HCT116 (cell line): ENCODE data around the gene NAALAD2. TPM values are rescaled to one million over a fixed set of nuclear protein-coding genes. Genes with fewer than 3 reads are reported as not detected.

ENCODE experiments used
- ATAC-seq: fragments of 200-7000 bp; cut with Tn5 transposase; 2 replicates; pipeline ENCODE4 v1.9.1; 2020; ENCODE audit warnings: mild to moderate bottlenecking, moderate library complexity
- BruUV-seq: library from RNA; stranded (reverse); fragments of 400-500 nt; replicated peaks from 2 replicates; lab custom pipeline; 2021; lab: Mats Ljungman, UMichigan
- CTCF ChIA-PET: fragments of 300-600 bp; sonication (Branson Sonifier 250); formaldehyde crosslinking; loops from one replicate; lab custom pipeline; 2021; ENCODE audit warnings: antibody characterized with exemption; lab: Charles Lee
- POLR2A ChIA-PET: fragments of 300-600, 350-600 bp; sonication (Branson Sonifier 250); formaldehyde crosslinking; loops from one replicate; lab custom pipeline; 2021; ENCODE audit warnings: antibody characterized with exemption; lab: Charles Lee
- RAD21 ChIA-PET, 2 experiments: fragments of 300-600 bp; sonication (Branson Sonifier 250); formaldehyde crosslinking; loops; one replicate each; lab custom pipeline; 2023; ENCODE audit warnings: low total read pairs in 2 of 2; ENCODE audit not compliant: uncharacterized antibody in 2 of 2, unreplicated experiment in 2 of 2, low non-redundant PET in 1 of 2; lab: Charles Lee
- DNase-seq: peaks from one replicate; pipeline ENCODE4 v3.0.0-alpha.2; 2010; ENCODE audit warnings: low read depth, low spot score
- H2AFZ ChIP-seq: fragments of 200-600 bp; shearing (Covaris generic), sonication (generic); 2 replicates; pipeline ENCODE4 v1.6.1; 2017; ENCODE audit warnings: low read depth, mixed run types, mixed read lengths, antibody characterized with exemption, low read length; ENCODE audit not compliant: poor library complexity, severe bottlenecking
- H3K27ac ChIP-seq: 2 replicates; pipeline ENCODE4 v1.5.1; 2012; ENCODE audit warnings: low read depth, low read length
- H3K27me3 ChIP-seq: fragments of 200-600 bp; sonication (generic); 2 replicates; pipeline ENCODE4 v1.6.1; 2016; ENCODE audit warnings: mixed run types, low read length, mixed read lengths; ENCODE audit not compliant: insufficient read depth
- H3K36me3 ChIP-seq, 2 experiments: fragments of 200-500 bp in 1 of 2; fragments of 200-600 bp in 1 of 2; sonication (Bioruptor generic) in 1 of 2; sonication (generic) in 1 of 2; 2 replicates each; pipeline versions ENCODE4 v1.5.1 to v1.6.1; 2014 to 2016; ENCODE audit warnings: low read length in 2 of 2, inconsistent platforms in 1 of 2, mixed read lengths in 1 of 2, mixed run types in 1 of 2; ENCODE audit not compliant: insufficient read depth in 2 of 2, control insufficient read depth in 1 of 2
- H3K4me1 ChIP-seq, 2 experiments: fragments of 200-600 bp in 1 of 2; sonication (generic) in 1 of 2; 2 replicates each; pipeline versions ENCODE4 v1.5.1 to v1.6.1; 2012 to 2017; ENCODE audit warnings: low read length in 2 of 2, inconsistent platforms in 1 of 2, mild to moderate bottlenecking in 1 of 2, mixed read lengths in 1 of 2, mixed run types in 1 of 2, moderate library complexity in 1 of 2; ENCODE audit not compliant: insufficient read depth in 2 of 2, control insufficient read depth in 1 of 2
- H3K4me2 ChIP-seq: fragments of 200-600 bp; sonication (generic); 2 replicates; pipeline ENCODE4 v1.6.1; 2017; ENCODE audit warnings: mixed run types, low read length, mixed read lengths
- H3K4me3 ChIP-seq, 2 experiments: fragments of 200-600 bp in 1 of 2; sonication (generic) in 1 of 2; replicated peaks in 1 of 2; 2 replicates each; pipeline ENCODE4 v1.5.1; 2011 to 2016; ENCODE audit warnings: low read length in 2 of 2, control low read depth in 1 of 2, low read depth in 1 of 2, mild to moderate bottlenecking in 1 of 2, mixed read lengths in 1 of 2, mixed run types in 1 of 2
- H3K79me2 ChIP-seq: fragments of 200-600 bp; sonication (generic); 2 replicates; pipeline ENCODE4 v1.6.1; 2017; ENCODE audit warnings: mild to moderate bottlenecking, mixed run types, low read length, moderate library complexity, mixed read lengths; ENCODE audit not compliant: insufficient read depth
- H3K9ac ChIP-seq: fragments of 200-600 bp; sonication (generic); 2 replicates; pipeline ENCODE4 v1.6.1; 2016; ENCODE audit warnings: low read length, mixed read lengths
- H3K9me2 ChIP-seq: fragments of 200-600 bp; sonication (generic), shearing (Covaris generic); 2 replicates; pipeline ENCODE4 v1.6.1; 2017; ENCODE audit warnings: mixed run types, mild to moderate bottlenecking, moderate library complexity; ENCODE audit not compliant: insufficient read depth
- H3K9me3 ChIP-seq, 2 experiments: fragments of 200-500 bp in 1 of 2; fragments of 200-600 bp in 1 of 2; sonication (Bioruptor generic) in 1 of 2; sonication (generic) in 1 of 2; 2 replicates each; pipeline ENCODE4 v1.6.1; 2014 to 2017; ENCODE audit warnings: low read length in 2 of 2, mixed read lengths in 2 of 2, inconsistent platforms in 1 of 2, low read depth in 1 of 2, mild to moderate bottlenecking in 1 of 2, mixed run types in 1 of 2, moderate library complexity in 1 of 2; ENCODE audit not compliant: control insufficient read depth in 1 of 2, insufficient read depth in 1 of 2
- H4K20me1 ChIP-seq: fragments of 200-600 bp; sonication (generic), shearing (Covaris generic); 2 replicates; pipeline ENCODE4 v1.6.1; 2017; ENCODE audit warnings: mixed run types, mild to moderate bottlenecking, moderate library complexity; ENCODE audit not compliant: insufficient read depth
- CBX3 ChIP-seq: IDR thresholded peaks from 2 replicates; pipeline ENCODE4 v1.6.1; 2012; ENCODE audit warnings: low read depth
- MAX ChIP-seq: IDR thresholded peaks from 2 replicates; pipeline ENCODE4 v1.6.1; 2012
- POLR2AphosphoS5 ChIP-seq: IDR thresholded peaks from 2 replicates; pipeline ENCODE4 v1.6.1; 2011; ENCODE audit warnings: mild to moderate bottlenecking, low read depth, low read length, moderate library complexity
- SP1 ChIP-seq: IDR thresholded peaks from 2 replicates; pipeline ENCODE4 v1.6.1; 2012; ENCODE audit warnings: low read depth
- SRF ChIP-seq: IDR thresholded peaks from 2 replicates; pipeline ENCODE4 v1.6.1; 2012; ENCODE audit warnings: low read depth
- ZBTB33 ChIP-seq: IDR thresholded peaks from 2 replicates; pipeline ENCODE4 v1.6.1; 2011; ENCODE audit warnings: mild to moderate bottlenecking, low read length, moderate library complexity; ENCODE audit not compliant: insufficient replicate concordance; ENCODE audit errors: extremely low read depth
- ZFX ChIP-seq: fragments of 450-650 bp; IDR thresholded peaks from 2 replicates; pipeline ENCODE4 v1.6.1; 2017
- intact Hi-C: fragments of 100-400 bp; cut with micrococcal nuclease; formaldehyde crosslinking; loops from 2 replicates; pipeline ENCODE4 v1.10.0; 2022
- total RNA-seq: library from RNA; stranded (reverse); gene quantifications from one replicate; pipeline ENCODE4 v1.2.1, GENCODE V29; 2021; ENCODE audit not compliant: unreplicated experiment

NAALAD2 gene
- total RNA-seq, 1 experiment from 2014 or later = not detected

- H3K4me3 ChIP-seq = no peak overlapping the region
- intact Hi-C loops = no loop called here
- no peaks in the 10 kb centered on the region for H3K79me2 ChIP-seq
- H3K27me3 ChIP-seq = no peaks in the 10 kb centered on the region
- H3K36me3 ChIP-seq = no peaks in the 10 kb centered on the region
- no peaks in the 10 kb centered on the region for H3K9me3 ChIP-seq
- POLR2A ChIA-PET = no interaction called here
- no peak overlapping the region for H2AFZ ChIP-seq
- DNase-seq (no peak), ATAC-seq (no peak)
- H3K9ac ChIP-seq = no peak overlapping the region
- no TSS peak for BruUV-seq
- no peaks in the 10 kb centered on the region for H3K4me1 ChIP-seq
- no peak overlapping the region for H3K27ac ChIP-seq
- RAD21 ChIA-PET = interaction anchor here in 1 of 2 experiments (0.8 kb wide), 1 partner anchor 10 kb away, joined by 3 read pairs; no protein-coding TSS in a partner anchor
- no peak overlapping the region for H3K4me2 ChIP-seq
- H4K20me1 ChIP-seq = no peaks in the 10 kb centered on the region
- no peaks in the 10 kb centered on the region for H3K9me2 ChIP-seq
- no peak for TF ChIP-seq POLR2AphosphoS5
- CTCF ChIA-PET = no interaction called here
These were observed 53.4 kb downstream of the NAALAD2 start for GRCh38 chr11:90187839-90188238.

DNA sequence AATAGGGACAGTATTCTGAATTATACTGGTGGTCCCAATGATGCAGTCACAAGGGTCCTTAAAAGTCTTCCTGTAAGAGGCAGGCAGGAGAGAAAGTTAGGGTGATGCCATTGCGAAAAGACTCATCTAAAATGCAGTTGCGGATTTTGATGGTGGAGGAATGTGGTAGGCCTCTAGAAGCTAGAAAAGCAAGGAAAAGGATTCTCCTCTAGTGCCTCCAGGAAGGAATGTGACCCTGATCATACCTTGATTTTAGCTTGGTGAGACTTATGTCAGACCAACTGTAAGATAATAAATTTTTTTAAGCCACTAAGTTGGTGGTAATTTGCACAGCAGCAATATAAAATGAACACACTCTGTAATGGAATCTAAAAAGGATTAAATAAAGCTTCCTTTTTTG, 54.5 kb downstream of the NAALAD2 start:
- H3K36me3 ChIP-seq = no peaks in the 10 kb centered on the region
- no peaks in the 10 kb centered on the region for H3K79me2 ChIP-seq
- POLR2A ChIA-PET = no interaction called here
- H3K4me3 ChIP-seq = no peak overlapping the region
- CTCF ChIA-PET = no interaction called here
- intact Hi-C loops = no loop called here
- TF ChIP-seq CBX3 = no peak
- TF ChIP-seq ZBTB33 = no peak
- TF ChIP-seq MAX = no peak
- TF ChIP-seq ZFX = no peak
- TF ChIP-seq SP1 = no peak
- TF ChIP-seq SRF = no peak
- RAD21 ChIA-PET = no interaction called here
- H3K4me2 ChIP-seq = no peak overlapping the region
- no peak overlapping the region for H3K27ac ChIP-seq
- H3K9ac ChIP-seq = no peak overlapping the region
- DNase-seq = no peak
- no peak for ATAC-seq
- H3K4me1 ChIP-seq = no peaks in the 10 kb centered on the region
- no TSS peak for BruUV-seq
- no peaks in the 10 kb centered on the region for H3K27me3 ChIP-seq
- no peaks in the 10 kb centered on the region for H3K9me2 ChIP-seq
- H3K9me3 ChIP-seq = no peaks in the 10 kb centered on the region
- no peaks in the 10 kb centered on the region for H4K20me1 ChIP-seq
- H2AFZ ChIP-seq = no peak overlapping the region
